Large intestine (tissue), 3 donors: ENCODE results near the gene CST5. TPM values are rescaled to one million over a fixed set of nuclear protein-coding genes. Genes with fewer than 3 reads are reported as not detected.
"Not testable (repeated sequence)": the region's sequence is repeated elsewhere in the genome, so short reads cannot be mapped to it uniquely, and the experiment has no call there.

Experiments used
- DNase-seq, 2 donors: peaks; one replicate each; pipeline versions ENCODE4 v3.0.0 to v3.0.0-alpha.2; 2013
- H3K27ac ChIP-seq: one replicate; pipeline ENCODE4 v1.5.1; 2013; ENCODE audit warnings: low read length
- H3K27me3 ChIP-seq: 2 replicates; pipeline ENCODE4 v1.6.1; 2013; ENCODE audit warnings: low read length; ENCODE audit not compliant: control insufficient read depth, insufficient read depth
- H3K36me3 ChIP-seq: 2 replicates; pipeline ENCODE4 v1.6.1; 2013; ENCODE audit warnings: low read length; ENCODE audit not compliant: control insufficient read depth, insufficient read depth
- H3K4me1 ChIP-seq: one replicate; pipeline ENCODE4 v1.6.1; 2013; ENCODE audit warnings: low read length; ENCODE audit not compliant: control insufficient read depth, insufficient read depth
- H3K4me3 ChIP-seq: one replicate; pipeline ENCODE4 v1.5.1; 2013; ENCODE audit warnings: low read length
- H3K9me3 ChIP-seq: one replicate; pipeline ENCODE4 v1.6.1; 2013; ENCODE audit warnings: mild to moderate bottlenecking, low read depth, low read length, moderate library complexity; ENCODE audit not compliant: control insufficient read depth
- WGBS: methylation state at CpG from one replicate; pipeline ENCODE4 v1.1.5; 2013; ENCODE audit warnings: low lambda C conversion rate; ENCODE audit not compliant: insufficient coverage; 5-methylcytosine and 5-hydroxymethylcytosine counted together
- polyA plus RNA-seq: library from polyadenylated mRNA; unstranded; fragments of 120-200 nt; gene quantifications from one replicate; pipeline ENCODE4 v1.2.1, GENCODE V29; 2013

Gene CST5
- polyA plus RNA-seq, 1 donor: 0.19 TPM

GRCh38 chr20:23856736-23857135 lies 22.8 kb downstream of the CST5 start:
- Histone ChIP-seq H3K9me3 (no peaks in the 10 kb centered on the region), H3K27me3 (no peaks in the 10 kb centered on the region), H3K4me3 (no peak overlapping the region), H3K36me3 (no peaks in the 10 kb centered on the region), H3K27ac (no peak overlapping the region), H3K4me1 (no peaks in the 10 kb centered on the region)
- no CpG with 5 or more reads among the region's 5 CpGs for WGBS
- no peak for DNase-seq

GRCh38 chr20:23856226-23856625 lies 23.3 kb downstream of the CST5 start:
- Histone ChIP-seq H3K36me3 (no peaks in the 10 kb centered on the region), H3K9me3 (no peaks in the 10 kb centered on the region), H3K27ac (no peak overlapping the region), H3K4me3 (no peak overlapping the region), H3K27me3 (no peaks in the 10 kb centered on the region), H3K4me1 (no peaks in the 10 kb centered on the region)
- no peak for DNase-seq
- WGBS: 92% methylated on average over 2 of the region's 5 CpGs

- H3K27ac ChIP-seq: no peak overlapping the region
- no peak overlapping the region for H3K4me3 ChIP-seq
- H3K9me3 ChIP-seq: no peaks in the 10 kb centered on the region
- H3K4me1 ChIP-seq: no peaks in the 10 kb centered on the region
- H3K36me3 ChIP-seq: no peaks in the 10 kb centered on the region
- DNase-seq: no peak
- WGBS: no CpG with 5 or more reads among the region's 2 CpGs
- no peaks in the 10 kb centered on the region for H3K27me3 ChIP-seq
Observed at GRCh38 chr20:23841693-23842092, 37.9 kb downstream of the CST5 start.

- H3K36me3 ChIP-seq: no peaks in the 10 kb centered on the region
- H3K27me3 ChIP-seq: no peaks in the 10 kb centered on the region
- no peak for DNase-seq
- H3K4me1 ChIP-seq: no peaks in the 10 kb centered on the region
- no peaks in the 10 kb centered on the region for H3K9me3 ChIP-seq
- H3K4me3 ChIP-seq: no peak overlapping the region
- H3K27ac ChIP-seq: no peak overlapping the region
- WGBS: no CpG with 5 or more reads among the region's 4 CpGs
Observed at GRCh38 chr20:23835716-23836115, 43.8 kb downstream of the CST5 start.

DNA sequence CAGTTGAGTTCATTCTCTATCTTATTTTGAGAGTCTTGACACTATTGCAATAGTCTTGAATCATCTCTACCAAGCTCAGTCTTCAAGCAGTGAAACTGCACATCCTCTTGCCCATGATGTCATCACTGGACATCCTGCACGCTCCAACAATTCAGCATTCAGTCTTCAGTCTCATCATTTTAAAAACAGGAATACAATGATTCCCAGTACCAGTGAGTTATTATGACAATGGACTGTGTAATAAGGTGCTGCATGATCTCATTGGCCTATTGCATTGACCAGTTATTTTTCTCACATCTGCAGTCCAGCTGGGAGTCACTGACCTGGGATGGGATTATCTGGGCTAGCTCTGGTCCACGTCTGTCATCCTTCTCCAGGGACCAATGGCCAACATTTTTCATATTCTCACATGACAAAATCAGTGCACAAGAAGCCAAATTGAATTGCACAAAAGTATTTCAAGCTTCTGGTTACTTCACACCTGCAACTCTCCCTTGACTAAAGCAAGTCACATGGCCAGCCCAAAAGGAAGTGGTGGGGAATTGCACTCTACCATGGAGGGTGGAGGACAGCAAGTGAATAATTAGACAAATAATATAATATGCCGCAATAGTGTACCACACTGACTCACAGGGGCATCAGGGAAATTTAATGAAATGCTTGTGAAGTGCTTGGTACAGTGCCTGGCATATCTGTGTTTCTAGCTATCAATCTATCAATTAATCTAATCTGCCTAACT lies 46.6 kb downstream of the CST5 start:
- 100% methylated on average over 1 of the region's 3 CpGs for WGBS
- no peak overlapping the region for H3K4me3 ChIP-seq
- no peaks in the 10 kb centered on the region for H3K27me3 ChIP-seq
- no peaks in the 10 kb centered on the region for H3K4me1 ChIP-seq
- no peak overlapping the region for H3K27ac ChIP-seq
- no peaks in the 10 kb centered on the region for H3K9me3 ChIP-seq
- DNase-seq: no peak
- H3K36me3 ChIP-seq: no peaks in the 10 kb centered on the region

DNA sequence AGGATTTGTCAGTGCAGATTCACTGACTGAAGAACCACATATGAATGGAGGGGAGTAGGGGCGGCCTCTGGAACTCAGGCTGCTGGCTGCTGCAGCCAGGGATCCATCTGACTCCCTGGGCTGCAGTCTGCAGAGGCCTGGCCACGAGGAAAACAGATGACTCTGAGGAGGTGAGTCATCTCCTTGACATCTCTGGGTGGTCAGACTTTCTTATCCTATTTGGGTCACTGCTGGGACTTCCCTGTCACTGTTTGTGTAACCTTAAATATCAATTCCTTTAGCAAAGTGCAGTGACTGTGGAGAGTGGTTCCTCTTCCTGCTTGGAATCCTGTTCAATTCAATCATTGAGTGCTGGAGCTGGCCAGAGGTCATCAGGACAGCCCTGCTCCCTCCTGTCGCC lies 47.6 kb downstream of the CST5 start:
- not testable (repeated sequence) for DNase-seq, H3K9me3 ChIP-seq, H3K4me3 ChIP-seq, H3K36me3 ChIP-seq, H3K27ac ChIP-seq, H3K4me1 ChIP-seq, H3K27me3 ChIP-seq
- WGBS: no CpG with 5 or more reads among the region's 3 CpGs

GRCh38 chr20:23826541-23827021 lies 53.0 kb downstream of the CST5 start, which contains the start of gene CST2:
Gene CST2, minus strand, starts transcription at chr20:23826729. Its CDS starts 69 bp downstream, at chr20:23826660.
- no peak within 1 kb of the TSS for H3K4me3 ChIP-seq
- DNase-seq: no peak
- H3K27me3 ChIP-seq: no peaks in the 10 kb centered on the region
- no CpG with 5 or more reads among the region's 4 CpGs for WGBS
- H3K27ac ChIP-seq: no peak within 1 kb of the TSS
- no peaks in the 10 kb centered on the region for H3K9me3 ChIP-seq
- H3K36me3 ChIP-seq: no peaks in the 10 kb centered on the region
- H3K4me1 ChIP-seq: no peaks in the 10 kb centered on the region

Other genes starting within 250 kb of the CST5 start
- 661 TPM for gene CST3, start 241.8 kb downstream of the CST5 start, polyA plus RNA-seq
- gene CST4, start 190.7 kb downstream of the CST5 start, polyA plus RNA-seq: not detected
- not detected for gene CST1, start 128.8 kb downstream of the CST5 start, polyA plus RNA-seq
- gene CST2, start 53.0 kb downstream of the CST5 start, polyA plus RNA-seq: 0.07 TPM
- gene GGTLC1, start 109.0 kb upstream of the CST5 start, polyA plus RNA-seq: 0.16 TPM